ENCODE measurements around the gene BARX2.

The BARX2 gene

GRCh38 chr11:129402206-129403171 is 26.8 kb downstream of the BARX2 start:
- no peak for DNase-seq

GRCh38 chr11:129404731-129405130 is 29.1 kb downstream of the BARX2 start:
- DNase-seq, result no peak

- no peak for DNase-seq
Measured at GRCh38 chr11:129408865-129409444, 33.3 kb downstream of the BARX2 start.

GRCh38 chr11:129410395-129410960 is 34.8 kb downstream of the BARX2 start:
- no peak for DNase-seq

GRCh38 chr11:129412494-129412893 is 36.8 kb downstream of the BARX2 start:
- DNase-seq, result no peak

- no peak for DNase-seq
Measured at GRCh38 chr11:129414144-129414872, 38.7 kb downstream of the BARX2 start.

- DNase-seq, result no peak
Measured at GRCh38 chr11:129416080-129416820, 40.6 kb downstream of the BARX2 start.

GRCh38 chr11:129417458-129417857 is 41.8 kb downstream of the BARX2 start:
- DNase-seq, result no peak

- no peak for DNase-seq
Measured at GRCh38 chr11:129418039-129418438, 42.4 kb downstream of the BARX2 start.

GRCh38 chr11:129419386-129419785 is 43.7 kb downstream of the BARX2 start:
- DNase-seq, result no peak

GRCh38 chr11:129423426-129423825 is 47.8 kb downstream of the BARX2 start:
- DNase-seq, result no peak

- no peak for DNase-seq
Measured at GRCh38 chr11:129425214-129425613, 49.6 kb downstream of the BARX2 start.

- DNase-seq, result no peak
Measured at GRCh38 chr11:129426038-129426437, 50.4 kb downstream of the BARX2 start.

GRCh38 chr11:129426776-129427175 is 51.1 kb downstream of the BARX2 start:
- DNase-seq, result no peak

GRCh38 chr11:129427376-129427775 is 51.7 kb downstream of the BARX2 start:
- DNase-seq, result no peak

- DNase-seq, result no peak
Measured at GRCh38 chr11:129427816-129428406, 52.3 kb downstream of the BARX2 start.

GRCh38 chr11:129428557-129428956 is 52.9 kb downstream of the BARX2 start:
- DNase-seq, result no peak

GRCh38 chr11:129434641-129435498 is 59.2 kb downstream of the BARX2 start:
- DNase-seq, result no peak

GRCh38 chr11:129435499-129436245 is 60.0 kb downstream of the BARX2 start:
- DNase-seq, result no peak

- DNase-seq, result no peak
Measured at GRCh38 chr11:129436573-129436972, 60.9 kb downstream of the BARX2 start.
